ENCODE measurements around the gene HSD17B1. TPM values are rescaled to one million over a fixed set of nuclear protein-coding genes. Genes with fewer than 3 reads are reported as not detected.
A peak's percentile ranks its signal among the peaks of the same experiment; 100 is the strongest.

The HSD17B1 gene
- total RNA-seq, 1 experiment from 2014 or later: 1.5 TPM

DNA sequence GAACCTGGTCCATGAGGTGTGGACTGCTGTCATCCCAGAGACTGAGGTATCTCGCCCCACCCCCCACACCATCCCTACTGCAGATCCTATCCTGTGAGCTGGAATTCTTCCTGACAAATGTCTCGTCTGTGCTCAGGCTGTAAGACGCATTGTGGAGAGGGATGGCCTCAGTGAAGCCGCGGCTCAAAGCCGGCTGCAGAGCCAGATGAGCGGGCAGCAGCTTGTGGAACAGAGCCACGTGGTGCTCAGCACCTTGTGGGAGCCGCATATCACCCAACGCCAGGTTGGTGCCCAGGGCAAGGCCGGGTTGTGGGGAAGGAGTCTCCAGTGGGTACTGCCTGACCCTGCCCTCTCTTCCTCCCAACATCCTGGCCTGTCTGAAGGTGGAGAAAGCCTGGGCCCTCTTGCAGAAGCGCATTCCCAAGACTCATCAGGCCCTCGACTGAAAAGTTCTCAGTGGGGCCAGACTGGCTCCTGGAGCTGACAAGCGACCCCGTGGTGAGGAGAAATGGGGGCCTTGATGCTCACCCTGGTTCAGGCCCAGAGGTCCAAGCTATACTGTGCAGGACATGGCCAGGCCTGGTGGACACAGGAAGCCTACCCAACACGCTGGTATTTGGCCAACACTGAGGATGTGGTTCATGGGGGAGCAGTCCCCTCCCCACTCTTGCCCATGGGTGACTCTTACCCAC is 12.9 kb downstream of the HSD17B1 start:
- Histone ChIP-seq H3K9me3 (ENCODE audit: control insufficient read depth, low read depth, low read length) (no peaks in the 10 kb centered on the region), H3K9ac (ENCODE audit: extremely low read depth, insufficient read length, low read length) (no peak overlapping the region), H3K56ac (ENCODE audit: insufficient read length, low read depth, low read length) (no peak overlapping the region), H3K4me1 (ENCODE audit: insufficient read depth, low read length) (peaks cover 2% of the 10 kb centered on the region; the same call in 1 of the 2 replicates), H2AFZ (ENCODE audit: low read length) (no peak overlapping the region), H3K18ac (ENCODE audit: insufficient read length, low read depth, low read length) (no peak overlapping the region), H4K5ac (ENCODE audit: insufficient read length, low read depth, low read length) (no peak overlapping the region), H4K91ac (ENCODE audit: insufficient read length, low read depth, low read length) (no peak overlapping the region), H2BK12ac (ENCODE audit: insufficient read length, low read depth, low read length) (no peak overlapping the region), H3K79me2 (ENCODE audit: insufficient read depth, low read length) (peaks cover 7% of the 10 kb centered on the region; the same call in 1 of the 2 replicates), H3T11ph (ENCODE audit: low read length) (no peak overlapping the region), H3K14ac (ENCODE audit: insufficient read depth, low read length) (no peak overlapping the region), H2BK15ac (ENCODE audit: low read depth, low read length) (no peak overlapping the region), H3K27me3 (ENCODE audit: insufficient read depth, low read length) (no peaks in the 10 kb centered on the region), H3K27ac (ENCODE audit: insufficient read length, low read depth, low read length) (no peak overlapping the region), H2AK5ac (ENCODE audit: insufficient read length, low read length) (no peak overlapping the region), H4K20me1 (ENCODE audit: control insufficient read depth, insufficient read depth, insufficient read length) (no peaks in the 10 kb centered on the region), H3K23me2 (ENCODE audit: insufficient read length, low read depth, low read length, poor library complexity, severe bottlenecking) (peaks cover 16% of the 10 kb centered on the region), H3K23ac (ENCODE audit: insufficient read length, low read depth, low read length) (no peak overlapping the region), H2BK5ac (ENCODE audit: insufficient read length, low read length) (no peak overlapping the region), H2BK120ac (ENCODE audit: low read depth, low read length, poor library complexity, severe bottlenecking) (no peak overlapping the region), H3K4ac (ENCODE audit: low read depth, low read length) (no peak overlapping the region), H2BK20ac (ENCODE audit: low read depth, low read length, poor library complexity, severe bottlenecking) (no peak overlapping the region), H3K79me1 (ENCODE audit: insufficient read depth, low read depth, low read length, poor library complexity, severe bottlenecking) (peaks cover 4% of the 10 kb centered on the region), H4K8ac (replicated peaks; ENCODE audit: insufficient read length, low read depth, low read length) (no peak overlapping the region), H3K4me2 (ENCODE audit: insufficient read depth, insufficient read length, low read length) (no peak overlapping the region)
- WGBS (ENCODE audit: extremely low coverage, insufficient read length, low lambda C conversion rate): no CpG with 5 or more reads among the region's 16 CpGs
- Mint-ChIP-seq H3K27ac (peak overlapping the region in 1 of 3 experiments; percentile 80; a peak in 1 of 7 replicates), H3K4me1 (peaks cover 17 to 25% of the 10 kb centered on the region in 2 experiments), H3K9me3 (no peaks in the 10 kb centered on the region), H3K27me3 (ENCODE audit: low read depth) (no peaks in the 10 kb centered on the region), H3K36me3 (ENCODE audit: insufficient read depth in 1 of 3, low read depth in 3 of 3) (peaks cover 17 to 55% (median 45%) of the 10 kb centered on the region in 3 experiments), H3K4me3 (peak overlapping the region; percentile 96 to 97; a peak in 3 of 5 replicates)
- no peak for DNase-seq
- TF ChIP-seq, protein P1, sequence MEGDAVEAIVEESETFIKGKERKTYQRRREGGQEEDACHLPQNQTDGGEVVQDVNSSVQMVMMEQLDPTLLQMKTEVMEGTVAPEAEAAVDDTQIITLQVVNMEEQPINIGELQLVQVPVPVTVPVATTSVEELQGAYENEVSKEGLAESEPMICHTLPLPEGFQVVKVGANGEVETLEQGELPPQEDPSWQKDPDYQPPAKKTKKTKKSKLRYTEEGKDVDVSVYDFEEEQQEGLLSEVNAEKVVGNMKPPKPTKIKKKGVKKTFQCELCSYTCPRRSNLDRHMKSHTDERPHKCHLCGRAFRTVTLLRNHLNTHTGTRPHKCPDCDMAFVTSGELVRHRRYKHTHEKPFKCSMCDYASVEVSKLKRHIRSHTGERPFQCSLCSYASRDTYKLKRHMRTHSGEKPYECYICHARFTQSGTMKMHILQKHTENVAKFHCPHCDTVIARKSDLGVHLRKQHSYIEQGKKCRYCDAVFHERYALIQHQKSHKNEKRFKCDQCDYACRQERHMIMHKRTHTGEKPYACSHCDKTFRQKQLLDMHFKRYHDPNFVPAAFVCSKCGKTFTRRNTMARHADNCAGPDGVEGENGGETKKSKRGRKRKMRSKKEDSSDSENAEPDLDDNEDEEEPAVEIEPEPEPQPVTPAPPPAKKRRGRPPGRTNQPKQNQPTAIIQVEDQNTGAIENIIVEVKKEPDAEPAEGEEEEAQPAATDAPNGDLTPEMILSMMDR (conservative IDR thresholded peaks at IDR 0.05): no peak
